Mesodermal cell (in vitro differentiated cells): Measurements from ENCODE around the gene PC.

Experiments
- H3K27ac ChIP-seq: 2 replicates; pipeline ENCODE4 v1.7.0; 2013; ENCODE audit warnings: mild to moderate bottlenecking, low read depth, low read length, moderate library complexity; ENCODE audit not compliant: severe bottlenecking
- H3K36me3 ChIP-seq: 2 replicates; pipeline ENCODE4 v1.7.1; 2013; ENCODE audit warnings: mild to moderate bottlenecking, low read length, moderate library complexity; ENCODE audit not compliant: control insufficient read depth, insufficient read depth
- H3K4me1 ChIP-seq: one replicate; pipeline ENCODE4 v1.7.1; 2013; ENCODE audit warnings: mild to moderate bottlenecking, low read length; ENCODE audit not compliant: insufficient read depth, control insufficient read depth, poor library complexity, severe bottlenecking
- H3K4me3 ChIP-seq: 2 replicates; pipeline ENCODE4 v1.7.0; 2013; ENCODE audit warnings: low read length, control low read depth, mild to moderate bottlenecking; ENCODE audit not compliant: insufficient read depth, poor library complexity, severe bottlenecking; ENCODE audit errors: extremely low read depth
- H3K9me3 ChIP-seq: 2 replicates; pipeline ENCODE4 v1.7.1; 2013; ENCODE audit warnings: mild to moderate bottlenecking, low read length, moderate library complexity; ENCODE audit not compliant: control insufficient read depth
- WGBS, 2 experiments: methylation state at CpG; one replicate each; pipeline ENCODE4 v1.1.5; 2013; ENCODE audit warnings: missing lambda C conversion rate in 2 of 2; ENCODE audit not compliant: insufficient coverage in 2 of 2; 5-methylcytosine and 5-hydroxymethylcytosine counted together

Gene PC

GRCh38 chr11:66845876-66846212 is 112.3 kb downstream of the PC start:
- 88 to 91% methylated on average over 6 of the region's 9 CpGs for WGBS, 2 experiments
- Histone ChIP-seq H3K4me1 (peaks cover 15% of the 10 kb centered on the region), H3K4me3 (no peak overlapping the region), H3K36me3 (peaks cover 41% of the 10 kb centered on the region), H3K9me3 (no peaks in the 10 kb centered on the region), H3K27ac (no peak overlapping the region)

DNA sequence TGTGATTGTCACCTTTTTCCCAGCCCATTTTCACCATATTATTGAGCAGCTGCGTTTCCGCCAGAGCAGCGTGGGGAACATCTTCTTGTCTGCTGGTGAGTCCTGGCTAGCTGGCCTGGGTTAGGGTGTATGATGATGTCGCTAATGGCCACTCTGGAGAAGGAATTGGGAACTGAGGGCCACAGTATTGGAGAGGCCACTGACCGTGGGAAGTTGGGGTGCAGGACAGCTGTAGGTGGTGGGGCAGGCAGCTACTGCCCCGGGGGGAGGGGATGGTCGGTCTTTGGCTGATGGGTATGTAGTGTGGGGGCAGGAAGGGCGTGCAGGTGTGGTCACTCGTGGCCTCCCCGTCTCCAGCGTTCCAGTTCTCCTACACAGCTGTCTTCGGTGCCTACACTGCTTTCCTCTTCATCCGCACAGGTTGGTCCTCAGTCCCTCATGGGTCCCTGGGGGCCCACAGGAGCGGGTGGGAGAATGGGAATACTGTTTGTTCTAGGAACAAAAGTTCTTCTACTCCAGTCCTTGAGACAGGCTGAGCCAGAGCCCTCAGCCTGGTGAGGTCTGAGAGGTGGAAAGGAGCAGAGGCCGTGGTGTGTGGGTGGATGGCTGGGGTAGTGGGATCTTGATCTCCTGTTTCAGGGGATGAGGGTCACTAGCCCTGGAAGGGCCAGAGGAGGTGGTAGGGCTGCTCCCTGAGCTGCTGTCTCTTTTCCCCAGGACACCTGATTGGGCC is 112.9 kb downstream of the PC start:
- peaks cover 46% of the 10 kb centered on the region for H3K36me3 ChIP-seq
- WGBS, 2 experiments: 95 to 97% methylated on average over 10 to 13 of the region's 15 CpGs
- H3K4me3 ChIP-seq: no peak overlapping the region
- H3K27ac ChIP-seq: no peak overlapping the region
- peaks cover 15% of the 10 kb centered on the region for H3K4me1 ChIP-seq
- H3K9me3 ChIP-seq: no peaks in the 10 kb centered on the region

- Histone ChIP-seq H3K4me3 (peak overlapping the region; percentile 95), H3K27ac (no peak overlapping the region), H3K9me3 (no peaks in the 10 kb centered on the region), H3K4me1 (peaks cover 15% of the 10 kb centered on the region), H3K36me3 (peaks cover 53% of the 10 kb centered on the region)
- 90 to 97% methylated on average over 8 to 12 of the region's 12 CpGs for WGBS, 2 experiments
Measured at GRCh38 chr11:66844496-66845142, 113.6 kb downstream of the PC start.

- Histone ChIP-seq H3K9me3 (no peaks in the 10 kb centered on the region), H3K4me3 (peak overlapping the region; percentile 95), H3K4me1 (peaks cover 15% of the 10 kb centered on the region), H3K27ac (peak overlapping the region; percentile 93), H3K36me3 (peaks cover 60% of the 10 kb centered on the region)
- 20 to 26% methylated on average over 11 to 16 of the region's 16 CpGs for WGBS, 2 experiments
Measured at GRCh38 chr11:66843776-66844495, 114.2 kb downstream of the PC start.

GRCh38 chr11:66842896-66843775 is 115.0 kb downstream of the PC start, which contains the start of gene RCE1:
Gene RCE1, plus strand, starts transcription at chr11:66843441. Its CDS starts 15 bp downstream, at chr11:66843456.
- H3K27ac ChIP-seq: peak within 1 kb of the TSS; percentile 93
- H3K36me3 ChIP-seq: peaks cover 55% of the 10 kb centered on the region
- 0 to 1% methylated on average over 87 to 96 of the region's 98 CpGs for WGBS, 2 experiments
- H3K9me3 ChIP-seq: no peaks in the 10 kb centered on the region
- H3K4me1 ChIP-seq: peaks cover 15% of the 10 kb centered on the region
- peak within 1 kb of the TSS; percentile 95 for H3K4me3 ChIP-seq

DNA sequence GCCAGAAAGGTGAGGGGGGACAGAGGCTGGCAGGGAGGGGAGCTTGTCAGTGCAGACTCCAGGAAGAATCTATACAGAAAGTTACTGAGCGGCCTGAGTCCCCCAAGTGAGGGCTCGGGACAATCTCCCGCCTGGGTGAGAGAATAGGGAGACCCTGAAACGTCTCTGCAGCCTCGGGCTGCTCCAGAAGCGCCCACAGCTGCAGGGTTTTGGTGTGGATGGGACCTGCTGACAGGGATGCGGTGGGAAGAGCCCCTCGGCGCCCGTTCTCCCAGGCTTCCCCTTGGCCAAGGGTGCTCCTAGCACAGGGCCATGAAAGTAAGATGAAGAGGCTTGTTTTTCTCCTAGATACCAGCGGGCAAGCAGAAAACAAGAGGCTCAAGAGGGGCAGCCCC is 115.7 kb downstream of the PC start:
- Histone ChIP-seq H3K4me1 (peaks cover 15% of the 10 kb centered on the region), H3K27ac (peak overlapping the region; percentile 93), H3K36me3 (peaks cover 58% of the 10 kb centered on the region), H3K9me3 (no peaks in the 10 kb centered on the region), H3K4me3 (peak overlapping the region; percentile 95)
- 7 to 15% methylated on average over 9 to 11 of the region's 11 CpGs for WGBS, 2 experiments

- WGBS, 2 experiments: 91 to 93% methylated on average over 7 of the region's 7 CpGs
- Histone ChIP-seq H3K27ac (no peak overlapping the region), H3K4me1 (peaks cover 15% of the 10 kb centered on the region), H3K36me3 (peaks cover 56% of the 10 kb centered on the region), H3K9me3 (no peaks in the 10 kb centered on the region), H3K4me3 (peak overlapping the region; percentile 95)
Measured at GRCh38 chr11:66841861-66842260, 116.3 kb downstream of the PC start.

DNA sequence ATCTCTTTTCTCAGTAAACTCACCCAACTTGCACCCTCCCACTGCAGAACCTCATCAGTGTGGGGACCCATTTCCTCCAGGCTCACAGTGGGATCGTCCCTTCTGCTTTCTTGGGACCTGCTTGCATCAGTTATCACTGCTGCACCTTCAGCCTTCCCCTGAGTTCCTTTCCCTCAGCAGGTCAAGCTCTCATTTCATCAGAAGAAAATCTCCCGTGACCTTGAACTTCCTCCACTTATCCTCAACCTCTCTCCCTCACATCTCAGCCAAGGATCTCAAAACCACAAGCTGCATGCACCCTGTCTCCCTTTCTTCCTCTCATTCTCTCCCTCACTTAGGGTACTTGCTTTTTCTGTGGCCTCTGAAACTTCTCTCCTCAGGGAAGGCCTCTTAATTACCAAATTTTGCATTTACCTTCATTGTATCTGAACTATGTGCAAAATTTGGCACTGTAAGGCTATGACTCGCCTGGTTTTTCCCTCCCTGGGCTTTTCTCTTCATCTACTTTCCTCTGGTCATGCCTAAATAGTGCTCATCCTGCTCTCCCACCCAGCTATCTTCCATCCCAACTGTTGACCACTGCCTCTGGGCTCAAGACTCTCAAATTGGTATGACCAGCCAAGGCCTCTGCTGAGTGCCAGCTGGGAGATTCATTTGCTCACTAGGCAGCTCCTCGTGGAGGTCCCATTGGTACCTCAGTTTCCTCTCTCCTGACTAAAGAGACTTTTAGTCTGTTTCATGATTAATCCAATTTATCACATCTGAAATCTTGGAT is 117.7 kb downstream of the PC start:
- 95 to 100% methylated on average over 4 of the region's 4 CpGs for WGBS, 2 experiments
- Histone ChIP-seq H3K4me3 (no peak overlapping the region), H3K36me3 (peaks cover 42% of the 10 kb centered on the region), H3K9me3 (no peaks in the 10 kb centered on the region), H3K4me1 (peaks cover 15% of the 10 kb centered on the region), H3K27ac (no peak overlapping the region)

DNA sequence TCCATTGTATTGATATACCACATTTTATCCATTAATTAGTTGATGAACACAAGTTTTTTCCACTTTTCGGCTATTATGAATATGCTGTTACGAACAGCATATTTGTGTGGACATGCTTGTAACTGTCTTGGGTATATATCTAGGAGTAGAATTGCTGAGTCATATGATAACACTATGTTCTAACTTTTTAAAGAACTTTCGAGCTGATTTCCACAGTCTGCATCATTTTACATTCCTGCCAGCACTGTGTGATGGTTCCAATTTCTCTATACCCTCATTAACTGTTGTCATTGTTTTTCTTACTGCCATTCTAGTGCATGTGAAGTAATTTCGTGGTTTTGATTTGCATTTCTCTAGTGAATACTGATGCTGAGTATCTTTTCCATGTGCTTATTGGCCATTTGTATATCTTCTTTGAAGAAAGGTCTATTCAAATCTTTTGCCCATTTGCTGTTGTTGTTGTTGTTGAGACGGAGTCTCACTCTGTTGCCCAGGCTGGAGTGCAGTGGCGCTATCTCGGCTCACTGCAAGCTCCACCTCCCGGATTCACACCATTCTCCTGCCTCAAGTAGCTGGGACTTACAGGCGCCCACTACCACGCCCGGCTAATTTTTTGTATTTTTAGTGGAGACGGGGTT is 122.3 kb downstream of the PC start:
- Histone ChIP-seq H3K27ac (no peak overlapping the region), H3K36me3 (peaks cover 27% of the 10 kb centered on the region), H3K4me1 (no peaks in the 10 kb centered on the region), H3K9me3 (no peaks in the 10 kb centered on the region), H3K4me3 (no peak overlapping the region)
- 92 to 94% methylated on average over 5 to 8 of the region's 12 CpGs for WGBS, 2 experiments
